KMS-11 (cell line): ENCODE results near the gene CASP2.

Experiments
- H2AFZ ChIP-seq: fragments of 200-600 bp; sonication (generic); 2 replicates; pipeline ENCODE4 v1.6.1; 2016; ENCODE audit warnings: antibody characterized with exemption, mixed run types, low read depth
- H3K27ac ChIP-seq: fragments of 200-600 bp; sonication (generic); 2 replicates; pipeline ENCODE4 v1.6.1; 2016; ENCODE audit warnings: mild to moderate bottlenecking, mixed run types
- H3K27me3 ChIP-seq: fragments of 200-600 bp; sonication (generic); 2 replicates; pipeline ENCODE4 v1.6.1; 2017; ENCODE audit warnings: mild to moderate bottlenecking, low read depth, mixed run types, moderate library complexity; ENCODE audit not compliant: insufficient read depth
- H3K36me3 ChIP-seq: fragments of 200-600 bp; sonication (generic); 2 replicates; pipeline ENCODE4 v1.6.1; 2017; ENCODE audit warnings: mild to moderate bottlenecking, mixed run types; ENCODE audit not compliant: insufficient read depth
- H3K4me1 ChIP-seq: fragments of 200-600 bp; sonication (generic); 2 replicates; pipeline ENCODE4 v1.6.1; 2016; ENCODE audit warnings: mild to moderate bottlenecking, low read depth, mixed run types; ENCODE audit not compliant: poor library complexity, severe bottlenecking
- H3K4me2 ChIP-seq: fragments of 200-600 bp; sonication (generic); 2 replicates; pipeline ENCODE4 v1.7.0; 2016; ENCODE audit warnings: mild to moderate bottlenecking, mixed run types
- H3K4me3 ChIP-seq: fragments of 200-600 bp; sonication (generic); IDR thresholded peaks from 2 replicates; pipeline ENCODE4 v1.6.1; 2017; ENCODE audit warnings: low read depth, low read length, mixed read lengths; ENCODE audit not compliant: insufficient read depth
- H3K79me2 ChIP-seq: fragments of 200-600 bp; sonication (generic); 2 replicates; pipeline ENCODE4 v1.6.1; 2016; ENCODE audit warnings: low read depth, mixed run types; ENCODE audit not compliant: insufficient read depth
- H3K9ac ChIP-seq: fragments of 200-600 bp; sonication (generic); 2 replicates; pipeline ENCODE4 v1.6.1; 2016; ENCODE audit warnings: mild to moderate bottlenecking, mixed run types
- H4K20me1 ChIP-seq: fragments of 200-600 bp; sonication (generic); 2 replicates; pipeline ENCODE4 v1.6.1; 2016; ENCODE audit warnings: mild to moderate bottlenecking, mixed run types; ENCODE audit not compliant: insufficient read depth
- CTCF ChIP-seq: fragments of 200-600 bp; sonication (generic); conservative IDR thresholded peaks from 2 replicates; pipeline ENCODE4 v1.6.1; 2017; ENCODE audit warnings: low read depth, mild to moderate bottlenecking, antibody characterized with exemption, low read length, moderate library complexity, mixed read lengths

The CASP2 gene

DNA sequence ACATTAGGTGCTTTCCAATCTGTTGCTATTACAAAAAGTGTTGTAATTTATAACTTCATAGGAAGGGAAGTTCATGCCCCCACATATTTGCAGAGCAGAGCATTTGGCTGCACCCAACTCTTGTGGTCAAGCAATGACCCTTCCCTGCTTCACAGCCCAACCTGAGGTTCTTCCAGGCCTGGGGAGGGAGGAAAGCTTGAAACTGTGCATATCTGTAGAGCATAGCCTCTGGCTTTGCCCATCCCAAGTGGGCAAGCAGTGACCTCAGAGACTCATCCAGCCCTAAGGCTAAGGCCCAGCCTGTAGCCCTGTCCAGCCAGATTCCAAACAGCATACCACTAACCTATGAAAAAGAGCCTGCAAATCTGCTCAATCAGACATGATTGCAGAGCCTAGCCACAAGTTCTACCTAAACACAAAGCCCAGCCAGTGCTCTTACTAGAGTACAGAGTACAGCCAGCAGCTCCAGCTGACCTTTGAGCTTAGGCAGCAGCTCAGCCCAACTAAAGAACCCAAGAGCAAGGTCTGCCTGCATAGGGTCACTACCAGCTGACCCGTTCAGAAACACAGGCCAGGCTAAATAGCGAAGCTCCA is 39.3 kb upstream of the CASP2 start:
- no peak overlapping the region for H3K27ac ChIP-seq

DNA sequence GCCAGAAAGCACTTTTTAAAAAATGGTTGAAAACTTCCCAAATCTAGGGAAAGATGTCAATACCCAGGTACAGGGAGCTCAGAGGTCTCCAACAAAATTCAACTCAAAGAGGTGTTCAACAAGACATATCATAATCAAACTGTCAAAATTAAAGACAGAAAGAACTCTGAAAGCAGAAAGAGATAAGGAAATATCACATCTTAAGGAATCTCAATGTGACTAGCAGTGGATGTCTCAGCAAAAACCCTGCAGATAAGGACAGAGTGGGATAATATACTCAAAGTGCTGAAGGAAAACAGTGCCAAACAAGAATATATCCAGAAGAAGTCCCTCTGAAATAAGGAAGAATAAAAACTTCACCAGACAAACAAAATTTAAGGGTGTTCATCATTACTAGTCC is 38.0 kb upstream of the CASP2 start:
- no peak for TF ChIP-seq CTCF
- no peaks in the 10 kb centered on the region for H4K20me1 ChIP-seq
- no peaks in the 10 kb centered on the region for H3K27me3 ChIP-seq
- no peaks in the 10 kb centered on the region for H3K36me3 ChIP-seq
- peaks cover 13% of the 10 kb centered on the region for H3K4me1 ChIP-seq
- H3K4me3 ChIP-seq: no peak overlapping the region
- H3K9ac ChIP-seq: no peak overlapping the region
- H2AFZ ChIP-seq: no peak overlapping the region
- H3K4me2 ChIP-seq: no peak overlapping the region; the same call in 1 of the 2 replicates
- H3K27ac ChIP-seq: no peak overlapping the region
- no peaks in the 10 kb centered on the region for H3K79me2 ChIP-seq

More for the DNA sequence above, 39.3 kb upstream of the CASP2 start:
- Histone ChIP-seq H3K4me2 (no peak overlapping the region), H3K27me3 (no peaks in the 10 kb centered on the region), H3K79me2 (no peaks in the 10 kb centered on the region), H3K4me3 (no peak overlapping the region), H3K36me3 (no peaks in the 10 kb centered on the region), H3K4me1 (peaks cover 13% of the 10 kb centered on the region), H2AFZ (no peak overlapping the region), H3K9ac (no peak overlapping the region), H4K20me1 (no peaks in the 10 kb centered on the region)
- no peak for TF ChIP-seq CTCF

- Histone ChIP-seq H3K4me2 (peak overlapping the region; percentile 25; the same call in 1 of the 2 replicates), H3K4me3 (no peak overlapping the region), H3K27ac (no peak overlapping the region), H3K79me2 (no peaks in the 10 kb centered on the region), H4K20me1 (no peaks in the 10 kb centered on the region), H3K27me3 (no peaks in the 10 kb centered on the region), H2AFZ (no peak overlapping the region), H3K4me1 (peaks cover 13% of the 10 kb centered on the region), H3K36me3 (no peaks in the 10 kb centered on the region), H3K9ac (no peak overlapping the region)
- TF ChIP-seq CTCF: no peak
These were observed 37.3 kb upstream of the CASP2 start for GRCh38 chr7:143250822-143251221.

DNA sequence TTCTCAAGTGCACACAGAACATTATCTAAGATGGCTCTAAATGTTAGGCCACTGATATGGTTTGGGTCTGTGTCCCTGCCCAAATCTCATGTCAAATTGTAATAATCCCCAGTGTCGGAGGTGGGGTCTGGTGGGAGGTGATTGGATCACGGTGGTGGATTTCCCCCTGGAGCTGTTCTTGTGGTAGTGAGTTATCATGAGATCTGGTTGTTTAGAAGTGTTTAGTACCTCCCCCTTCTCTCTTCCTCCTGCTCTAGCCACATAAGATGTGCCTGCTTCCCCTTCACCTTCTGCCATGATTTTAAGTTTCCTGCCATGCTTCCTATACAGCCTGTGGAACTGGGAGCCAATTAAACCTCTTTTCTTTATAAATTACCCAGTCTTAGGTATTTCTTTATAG is 36.1 kb upstream of the CASP2 start:
- no peak overlapping the region for H3K27ac ChIP-seq
- no peaks in the 10 kb centered on the region for H3K27me3 ChIP-seq
- H3K4me1 ChIP-seq: peaks cover 13% of the 10 kb centered on the region
- TF ChIP-seq CTCF: no peak
- H3K4me3 ChIP-seq: no peak overlapping the region
- H3K9ac ChIP-seq: no peak overlapping the region
- no peak overlapping the region for H3K4me2 ChIP-seq
- no peaks in the 10 kb centered on the region for H3K79me2 ChIP-seq
- no peak overlapping the region for H2AFZ ChIP-seq
- H4K20me1 ChIP-seq: no peaks in the 10 kb centered on the region
- H3K36me3 ChIP-seq: no peaks in the 10 kb centered on the region
